A673 (cell line): ENCODE results near the gene BMERB1. TPM values are rescaled to one million over a fixed set of nuclear protein-coding genes. Genes with fewer than 3 reads are reported as not detected.
"Not testable (repeated sequence)": the region's sequence is repeated elsewhere in the genome, so short reads cannot be mapped to it uniquely, and the experiment has no call there.

ENCODE experiments used
- BruUV-seq: library from RNA; stranded (reverse); fragments of 400-500 nt; replicated peaks from 2 replicates; lab custom pipeline; 2021; lab: Mats Ljungman, UMichigan
- CTCF ChIA-PET: fragments of 300-600 bp; sonication (Branson Sonifier 250); formaldehyde crosslinking; loops from one replicate; lab custom pipeline; 2022; ENCODE audit warnings: antibody characterized with exemption; lab: Charles Lee
- POLR2A ChIA-PET: fragments of 300-600 bp; sonication (Branson Sonifier 250); formaldehyde crosslinking; loops from one replicate; lab custom pipeline; 2022; ENCODE audit warnings: antibody characterized with exemption; ENCODE audit not compliant: low non-redundant PET; lab: Charles Lee
- DNase-seq: peaks from one replicate; pipeline ENCODE4 v3.0.0-alpha.2; 2015; ENCODE audit warnings: low spot score
- H3K27ac ChIP-seq: fragments of 200-600 bp; sonication (generic); 2 replicates; pipeline ENCODE4 v1.5.1; 2016; ENCODE audit warnings: mixed run types, low read depth, mild to moderate bottlenecking, mixed read lengths, antibody characterized with exemption, low read length; ENCODE audit not compliant: poor library complexity, severe bottlenecking
- H3K27me3 ChIP-seq: fragments of 200-600 bp; sonication (generic); replicated peaks from 2 replicates; pipeline ENCODE4 v1.6.1; 2017; ENCODE audit warnings: mixed run types, low read depth, mild to moderate bottlenecking, mixed read lengths, antibody characterized with exemption, low read length; ENCODE audit not compliant: insufficient read depth, poor library complexity
- H3K36me3 ChIP-seq: fragments of 200-600 bp; sonication (generic); 2 replicates; pipeline ENCODE4 v1.6.1; 2016; ENCODE audit warnings: mixed run types, mild to moderate bottlenecking, mixed read lengths, antibody characterized with exemption, low read length; ENCODE audit not compliant: insufficient read depth, poor library complexity, severe bottlenecking
- H3K4me1 ChIP-seq: fragments of 200-600 bp; sonication (generic); 2 replicates; pipeline ENCODE4 v1.6.1; 2017; ENCODE audit warnings: mixed run types, mild to moderate bottlenecking, mixed read lengths, antibody characterized with exemption, low read length; ENCODE audit not compliant: insufficient read depth, poor library complexity, severe bottlenecking
- H3K4me3 ChIP-seq: fragments of 200-600 bp; sonication (generic); 2 replicates; pipeline ENCODE4 v1.5.1; 2016; ENCODE audit warnings: low read depth, mixed run types, mild to moderate bottlenecking, mixed read lengths, low read length; ENCODE audit not compliant: poor library complexity, severe bottlenecking
- H3K9me3 ChIP-seq: fragments of 200-600 bp; sonication (generic); 2 replicates; pipeline ENCODE4 v1.6.1; 2016; ENCODE audit warnings: mixed run types, low read depth, mild to moderate bottlenecking, mixed read lengths, antibody characterized with exemption, low read length; ENCODE audit not compliant: poor library complexity, severe bottlenecking
- CTCF ChIP-seq: fragments of 300-800, 200-600 bp; sonication (generic); conservative IDR thresholded peaks from 2 replicates; pipeline ENCODE4 v1.5.1; 2017; ENCODE audit warnings: low read depth, mild to moderate bottlenecking, antibody characterized with exemption, low read length, moderate library complexity, mixed read lengths
- EZH2 ChIP-seq: fragments of 200-600 bp; sonication (generic); IDR thresholded peaks from 2 replicates; pipeline ENCODE4 v1.6.1; 2017; ENCODE audit warnings: borderline replicate concordance, low read depth, mild to moderate bottlenecking, mixed read lengths, antibody characterized with exemption, low read length; ENCODE audit not compliant: poor library complexity, severe bottlenecking
- intact Hi-C: fragments of 100-400 bp; cut with micrococcal nuclease; formaldehyde crosslinking; loops from one replicate; pipeline ENCODE4 v1.10.0; 2022; ENCODE audit not compliant: unreplicated experiment
- total RNA-seq: library from RNA; stranded (reverse); gene quantifications from 2 replicates; pipeline ENCODE4 v1.2.3, GENCODE V29; 2021

The BMERB1 gene
- total RNA-seq, 1 experiment from 2014 or later = 11.5 TPM

DNA sequence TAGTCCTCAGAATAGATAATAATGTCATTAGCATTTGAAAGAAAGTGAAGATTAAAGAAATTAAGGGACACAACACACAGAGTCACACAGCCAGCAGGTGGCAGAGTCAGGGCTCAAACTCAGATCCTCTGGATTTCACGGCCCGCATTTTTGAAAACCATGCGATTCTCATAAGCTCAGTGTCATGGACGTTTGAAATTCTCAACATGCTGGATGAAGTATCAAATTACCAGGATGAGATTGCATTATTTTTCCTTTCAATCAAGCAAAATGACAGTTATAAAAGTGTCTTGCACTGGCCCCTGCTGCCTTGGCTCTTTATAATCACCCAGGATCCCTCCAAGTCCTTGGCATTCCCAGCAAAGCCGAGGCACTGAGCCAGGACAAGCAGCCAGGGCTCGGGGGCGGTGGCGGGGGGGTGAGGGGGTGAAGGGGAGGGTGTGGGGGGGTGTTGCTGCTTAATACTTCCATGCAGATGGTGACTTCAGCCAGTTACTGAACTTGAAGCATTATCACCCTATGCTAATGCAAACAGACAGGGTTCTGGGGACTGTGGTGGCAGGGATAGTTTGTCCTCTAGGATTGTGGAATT lies 6.6 kb upstream of the BMERB1 start:
- ChIA-PET POLR2A (interaction anchor here (0.6 kb wide), 1 partner anchor 469 kb away, joined by 7 read pairs; no protein-coding TSS in a partner anchor), CTCF (interaction anchor here (0.6 to 1.0 kb wide), 3 partner anchors 82 to 324 kb away, joined by 6 to 9 read pairs (median 9); no protein-coding TSS in a partner anchor)
- intact Hi-C loops = loop anchor here (2.0 kb wide), 2 partner anchors 123 to 277 kb away; no protein-coding TSS in a partner anchor
- H3K27me3 ChIP-seq = no peaks in the 10 kb centered on the region
- no peak overlapping the region for H3K4me3 ChIP-seq
- H3K36me3 ChIP-seq = no peaks in the 10 kb centered on the region
- H3K4me1 ChIP-seq = no peaks in the 10 kb centered on the region
- TF ChIP-seq CTCF (peak; percentile 77), EZH2 (no peak)
- no TSS peak for BruUV-seq
- H3K9me3 ChIP-seq = no peaks in the 10 kb centered on the region
- no peak overlapping the region for H3K27ac ChIP-seq
- DNase-seq = peak; percentile 87

DNA sequence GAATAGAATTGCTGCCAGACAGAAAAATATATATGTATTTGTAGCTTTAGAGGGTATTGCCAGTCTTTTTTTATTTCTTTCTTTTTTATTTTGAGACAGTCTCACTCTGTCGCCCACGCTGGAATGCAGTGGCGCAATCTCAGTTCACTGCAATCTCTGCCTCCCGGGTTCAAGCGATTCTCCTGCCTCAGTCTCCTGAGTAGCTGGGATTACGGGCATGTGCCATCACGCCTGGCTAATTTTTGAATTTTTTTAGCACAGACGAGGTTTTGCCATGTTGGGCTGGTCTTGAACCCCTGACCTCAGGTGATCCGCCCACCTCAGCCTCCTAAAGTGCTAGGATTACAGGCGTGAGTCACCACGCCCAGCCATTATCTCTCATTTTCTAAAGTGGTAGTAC lies 3.5 kb upstream of the BMERB1 start:
- POLR2A ChIA-PET, H3K36me3 ChIP-seq, H3K4me1 ChIP-seq, intact Hi-C loops, DNase-seq, H3K9me3 ChIP-seq, H3K27ac ChIP-seq, BruUV-seq, H3K4me3 ChIP-seq: not testable (repeated sequence)
- H3K27me3 ChIP-seq = peaks cover 11% of the 10 kb centered on the region
- CTCF ChIA-PET = interaction anchor here (0.6 kb wide), 1 partner anchor 391 kb away, joined by 4 read pairs; no protein-coding TSS in a partner anchor

- intact Hi-C loops = no loop called here
- CTCF ChIA-PET = interaction anchor here (0.5 kb wide), 1 partner anchor 52 kb away, joined by 4 read pairs; no protein-coding TSS in a partner anchor
- H3K27me3 ChIP-seq = peaks cover 11% of the 10 kb centered on the region
- H3K27ac ChIP-seq = no peak overlapping the region
- H3K4me3 ChIP-seq = peak overlapping the region; percentile 81
- H3K9me3 ChIP-seq = no peaks in the 10 kb centered on the region
- TF ChIP-seq EZH2 (no peak), CTCF (no peak)
- DNase-seq = no peak
- POLR2A ChIA-PET = no interaction called here
- peaks cover 6% of the 10 kb centered on the region for H3K4me1 ChIP-seq
- H3K36me3 ChIP-seq = no peaks in the 10 kb centered on the region
- no TSS peak for BruUV-seq
Observed at GRCh38 chr16:15434079-15434424, 336 bp upstream of the BMERB1 start.
